HG02623 (cell line): ENCODE results near the gene DCP2.
"Not testable (repeated sequence)": the region's sequence is repeated elsewhere in the genome, so short reads cannot be mapped to it uniquely, and the experiment has no call there.

Experiments
- ATAC-seq: cut with Tn5 transposase; IDR thresholded peaks from one replicate; pipeline ENCODE4 v1.9.1; 2021; ENCODE audit warnings: moderate library complexity; ENCODE audit not compliant: unreplicated experiment

The DCP2 gene

GRCh38 chr5:112976432-112977309 lies at the start of gene DCP2:
Gene DCP2, plus strand, starts transcription at chr5:112976798. Its CDS starts 136 bp downstream, at chr5:112976934.
- peak; percentile 98 for ATAC-seq

GRCh38 chr5:112929336-112930081 lies 47.1 kb upstream of the DCP2 start:
- peak; percentile 71 for ATAC-seq

GRCh38 chr5:112930082-112930344 lies 46.6 kb upstream of the DCP2 start:
- ATAC-seq: peak; percentile 46

- ATAC-seq: no peak
Measured at GRCh38 chr5:112931473-112931872, 45.1 kb upstream of the DCP2 start.

DNA sequence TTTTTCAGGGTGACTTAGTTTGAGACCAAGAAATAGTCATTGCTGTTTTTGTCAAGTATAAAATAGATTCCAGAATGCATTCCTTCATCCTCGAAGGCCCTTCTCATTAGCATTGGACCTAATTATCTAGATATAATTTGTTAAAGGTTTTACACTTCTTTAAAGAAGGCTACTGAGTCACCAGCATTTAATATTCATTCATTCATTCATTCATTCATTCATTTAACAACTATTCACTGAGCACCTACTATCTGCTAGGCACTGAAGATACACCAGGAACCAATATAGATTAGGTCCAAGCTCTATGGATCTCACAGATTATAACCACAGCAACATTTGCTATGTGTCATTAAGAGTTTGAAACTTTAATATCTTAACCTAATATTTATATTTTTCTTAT lies 43.5 kb upstream of the DCP2 start:
- no peak for ATAC-seq

DNA sequence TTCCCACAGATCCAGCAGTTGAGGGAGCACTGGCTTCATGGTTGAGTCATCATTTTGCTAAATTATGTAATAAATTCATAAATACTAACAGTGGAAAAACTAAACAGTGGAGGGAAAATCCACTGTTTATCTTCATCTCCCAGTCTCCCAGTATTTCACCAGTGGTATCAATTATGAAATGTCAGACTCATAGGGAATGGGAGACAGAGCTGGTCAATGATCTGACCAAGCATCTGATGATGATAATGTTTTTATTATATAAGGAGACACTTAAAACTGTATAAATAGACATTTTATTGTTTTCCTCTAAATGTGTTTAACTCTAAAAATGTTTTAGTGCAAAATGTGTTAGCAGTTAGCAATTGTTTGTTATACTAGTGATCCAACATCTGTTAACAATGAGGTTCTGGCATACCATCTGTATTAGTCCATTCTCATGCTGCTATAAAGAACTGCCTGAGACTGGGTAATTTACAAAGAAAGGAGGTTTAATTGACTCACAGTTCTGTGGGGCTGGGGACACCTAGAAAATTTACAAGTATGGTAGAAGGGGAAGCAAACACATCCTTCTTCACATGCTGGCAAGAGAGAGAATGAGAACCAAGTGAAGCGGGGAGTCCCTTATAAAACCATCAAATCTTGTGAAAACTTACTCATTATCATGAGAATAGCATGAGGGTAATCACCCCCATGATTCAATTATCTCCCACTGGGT lies 42.8 kb upstream of the DCP2 start:
- no peak for ATAC-seq

DNA sequence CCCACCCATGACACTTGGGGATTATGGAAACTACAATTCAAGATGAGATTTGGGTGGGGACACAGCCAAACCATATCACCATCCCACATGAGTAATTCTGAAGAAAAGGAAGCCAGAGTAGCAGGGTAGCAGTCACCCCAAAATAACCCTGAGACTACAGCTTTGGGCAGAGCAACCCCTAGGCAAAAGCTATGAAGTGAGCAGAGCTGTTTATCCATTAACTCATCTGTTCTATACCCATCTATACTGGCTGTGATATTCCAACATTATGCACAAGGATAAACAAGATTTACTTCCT lies 42.3 kb upstream of the DCP2 start:
- ATAC-seq: no peak

DNA sequence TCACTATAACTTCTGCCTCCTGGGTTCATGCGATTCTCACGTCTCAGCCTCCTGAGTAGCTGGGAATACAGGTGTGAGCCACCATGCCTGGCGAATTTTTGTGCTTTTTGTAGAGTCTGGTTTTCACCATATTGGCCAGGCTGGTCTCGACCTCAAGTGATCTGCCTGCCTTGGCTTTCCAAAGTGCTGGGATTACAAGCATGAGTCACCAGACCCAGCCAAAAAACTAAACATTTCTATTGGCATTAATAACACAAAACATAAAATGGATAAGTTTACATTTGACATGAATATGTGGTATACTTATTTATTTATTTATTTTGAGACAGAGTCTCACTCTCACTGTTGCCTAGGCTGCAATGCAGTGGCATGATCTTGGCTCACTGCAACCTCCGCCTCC lies 40.9 kb upstream of the DCP2 start:
- ATAC-seq: no peak

DNA sequence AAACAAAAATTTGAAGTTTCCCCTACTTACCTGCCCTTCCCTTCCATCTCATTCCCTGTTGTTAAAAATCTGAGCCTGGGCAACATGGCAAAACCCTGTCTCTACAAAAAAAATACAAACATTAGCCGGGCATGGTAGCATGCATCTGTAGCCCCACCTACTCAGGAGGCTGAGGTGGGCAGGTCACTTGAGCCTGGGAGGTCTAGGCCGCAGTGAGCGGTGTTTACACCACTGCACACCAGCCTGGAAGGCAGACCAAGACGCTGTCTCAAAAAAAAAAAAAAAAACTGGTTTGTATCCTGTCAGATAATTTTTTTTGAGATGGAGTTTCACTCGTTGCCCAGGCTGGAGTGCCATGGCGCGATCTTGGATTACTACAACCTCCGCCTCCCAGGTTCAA lies 38.3 kb upstream of the DCP2 start:
- no peak for ATAC-seq

GRCh38 chr5:112940670-112941069 lies 35.9 kb upstream of the DCP2 start:
- ATAC-seq: no peak

DNA sequence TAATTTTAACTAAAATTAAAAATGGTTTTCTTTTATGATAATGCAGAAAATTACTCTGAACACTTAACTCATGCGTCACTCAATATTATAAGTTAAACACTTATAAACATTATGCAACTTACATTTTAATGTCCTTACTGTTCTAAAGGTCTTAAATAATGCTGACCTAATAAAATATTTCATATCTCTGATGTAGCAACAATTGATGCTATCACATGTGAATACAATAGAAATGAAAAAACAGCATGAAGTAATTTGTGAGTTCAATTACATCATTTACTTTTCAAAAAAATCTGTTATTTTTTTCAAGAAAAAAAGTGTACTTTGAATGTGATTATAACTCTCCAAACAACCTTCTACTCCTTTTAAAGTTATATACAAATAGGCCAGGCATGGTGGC lies 28.1 kb upstream of the DCP2 start:
- ATAC-seq: no peak

DNA sequence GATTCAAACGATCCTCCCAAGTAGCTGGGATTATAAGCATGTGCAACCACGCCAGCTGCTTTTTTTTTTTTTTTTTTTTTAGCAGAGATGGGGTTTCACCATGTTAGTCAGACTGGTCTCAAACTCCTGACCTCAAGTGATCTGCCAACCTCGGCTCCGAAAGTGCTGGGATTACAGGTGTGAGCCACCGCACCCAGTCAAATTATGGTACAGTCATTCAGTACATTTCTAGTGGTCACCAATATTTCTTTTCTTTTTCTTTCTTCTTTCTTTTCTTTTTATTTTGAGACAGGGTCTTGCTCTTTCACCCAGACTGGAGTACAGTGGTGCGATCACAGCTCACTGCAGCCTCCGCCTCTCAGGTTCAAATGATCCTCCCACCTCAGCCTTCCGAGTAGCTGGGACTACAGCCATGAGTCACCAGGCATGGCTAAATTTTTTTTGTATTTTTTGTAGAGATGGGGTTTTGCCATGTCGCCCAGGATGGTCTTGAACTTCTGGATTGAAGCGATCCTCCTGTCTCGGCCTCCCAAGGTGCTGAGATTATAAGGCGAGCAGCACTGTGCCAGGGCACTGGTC lies 25.4 kb upstream of the DCP2 start:
- peak; percentile 70 for ATAC-seq

GRCh38 chr5:112956606-112957005 lies 20.0 kb upstream of the DCP2 start:
- no peak for ATAC-seq

GRCh38 chr5:112957036-112957808 lies 19.4 kb upstream of the DCP2 start:
- no peak for ATAC-seq

- peak; percentile 94 for ATAC-seq
Measured at GRCh38 chr5:112958093-112959088, 18.2 kb upstream of the DCP2 start.

GRCh38 chr5:112959872-112960271 lies 16.7 kb upstream of the DCP2 start:
- ATAC-seq: not testable (repeated sequence)

DNA sequence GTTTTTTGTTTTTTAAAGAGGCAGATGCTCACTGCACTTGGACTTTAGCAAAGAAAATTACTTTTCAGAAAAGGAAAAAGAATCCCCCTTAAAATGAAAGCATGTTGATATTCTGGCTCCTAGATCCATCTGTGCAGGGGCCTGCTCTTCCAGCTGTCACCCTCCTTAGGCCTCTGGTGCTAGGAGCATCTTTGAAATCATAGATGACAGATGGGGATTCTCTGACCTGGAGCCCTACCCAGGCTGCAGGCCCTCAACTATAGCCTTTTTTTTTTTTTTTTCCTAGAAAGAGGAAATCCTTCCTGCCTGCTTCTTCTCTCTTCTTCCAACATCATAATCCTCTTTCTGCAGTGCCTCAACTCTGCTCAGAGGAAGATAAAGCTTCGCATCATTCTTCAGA lies 16.3 kb upstream of the DCP2 start:
- no peak for ATAC-seq

GRCh38 chr5:112960863-112961504 lies 15.6 kb upstream of the DCP2 start:
- no peak for ATAC-seq

DNA sequence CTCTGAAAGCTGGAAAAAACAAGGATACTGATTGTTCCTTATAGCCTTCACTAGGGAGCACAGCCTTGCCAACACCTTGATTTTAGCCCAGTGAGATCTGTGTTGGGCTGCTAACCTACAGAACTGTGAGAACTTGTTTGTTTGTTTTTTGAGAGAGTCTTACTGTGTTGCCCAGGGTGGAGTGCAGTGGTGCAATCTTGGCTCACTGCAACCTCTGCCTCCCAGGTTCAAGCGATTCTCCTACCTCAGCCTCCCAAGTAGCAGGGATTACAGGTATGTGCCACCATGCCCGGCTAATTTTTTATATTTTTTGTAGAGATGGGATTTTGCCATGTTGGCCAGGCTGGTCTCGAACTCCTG lies 13.2 kb upstream of the DCP2 start:
- not testable (repeated sequence) for ATAC-seq
